WERI-Rb-1 (cell line): Measurements from ENCODE around the gene KCNMA1.

Source experiments
- DNase-seq: peaks from one replicate; pipeline ENCODE4 v3.0.0-alpha.2; 2020
- H3K27ac ChIP-seq: fragments of 250-450 bp; sonication (Bioruptor Pico); 2 replicates; pipeline ENCODE4 v1.5.1; 2020; ENCODE audit warnings: mild to moderate bottlenecking, moderate library complexity
- H3K27me3 ChIP-seq: fragments of 250-450 bp; sonication (Bioruptor Pico); 2 replicates; pipeline ENCODE4 v1.5.1; 2021; ENCODE audit warnings: mild to moderate bottlenecking, low read depth, moderate library complexity; ENCODE audit not compliant: insufficient read depth, severe bottlenecking
- H3K36me3 ChIP-seq: fragments of 250-450 bp; sonication (Bioruptor Pico); 2 replicates; pipeline ENCODE4 v1.5.1; 2020; ENCODE audit warnings: mild to moderate bottlenecking, moderate library complexity
- H3K4me3 ChIP-seq: 2 replicates; pipeline ENCODE4 v1.5.1; 2011; ENCODE audit warnings: low read depth, mild to moderate bottlenecking, control low read depth, low read length
- H3K9me3 ChIP-seq: fragments of 250-450 bp; sonication (Bioruptor Pico); 2 replicates; pipeline ENCODE4 v1.5.1; 2021; ENCODE audit warnings: mild to moderate bottlenecking, moderate library complexity; ENCODE audit not compliant: severe bottlenecking
- CTCF ChIP-seq: IDR thresholded peaks from 2 replicates; pipeline ENCODE4 v1.5.1; 2011; ENCODE audit warnings: low read depth, mild to moderate bottlenecking, control low read depth, inconsistent platforms, low read length

Gene KCNMA1

GRCh38 chr10:77075926-77076325 lies 561.7 kb downstream of the KCNMA1 start:
- Histone ChIP-seq H3K27me3 (no peaks in the 10 kb centered on the region), H3K9me3 (no peaks in the 10 kb centered on the region), H3K27ac (no peak overlapping the region), H3K4me3 (no peak overlapping the region), H3K36me3 (no peaks in the 10 kb centered on the region)
- no peak for TF ChIP-seq CTCF
- DNase-seq, result no peak

GRCh38 chr10:77074104-77074624 lies 563.4 kb downstream of the KCNMA1 start:
- H3K27ac ChIP-seq, result no peak overlapping the region
- H3K4me3 ChIP-seq, result no peak overlapping the region
- no peak for DNase-seq
- H3K9me3 ChIP-seq, result no peaks in the 10 kb centered on the region
- no peaks in the 10 kb centered on the region for H3K27me3 ChIP-seq
- no peaks in the 10 kb centered on the region for H3K36me3 ChIP-seq
- no peak for TF ChIP-seq CTCF

- DNase-seq, result no peak
These were observed 564.0 kb downstream of the KCNMA1 start for GRCh38 chr10:77073663-77073960.

GRCh38 chr10:77072836-77073662 lies 564.6 kb downstream of the KCNMA1 start:
- Histone ChIP-seq H3K9me3 (no peaks in the 10 kb centered on the region), H3K36me3 (no peaks in the 10 kb centered on the region), H3K4me3 (no peak overlapping the region), H3K27me3 (no peaks in the 10 kb centered on the region), H3K27ac (no peak overlapping the region)
- DNase-seq, result no peak
- no peak for TF ChIP-seq CTCF

More at GRCh38 chr10:77073663-77073960, 564.0 kb downstream of the KCNMA1 start:
- Histone ChIP-seq H3K9me3 (no peaks in the 10 kb centered on the region), H3K27ac (no peak overlapping the region), H3K4me3 (no peak overlapping the region), H3K36me3 (no peaks in the 10 kb centered on the region), H3K27me3 (no peaks in the 10 kb centered on the region)
- no peak for TF ChIP-seq CTCF

- Histone ChIP-seq H3K27me3 (no peaks in the 10 kb centered on the region), H3K4me3 (no peak overlapping the region), H3K9me3 (no peaks in the 10 kb centered on the region), H3K36me3 (no peaks in the 10 kb centered on the region), H3K27ac (no peak overlapping the region)
- TF ChIP-seq CTCF, result no peak
- DNase-seq, result no peak
These were observed 565.2 kb downstream of the KCNMA1 start for GRCh38 chr10:77072361-77072835.
